AG09309 (cell line): ENCODE results near the gene CAMK1D.

Source experiments
- DNase-seq: peaks from one replicate; pipeline ENCODE4 v3.0.0-alpha.2; 2010; ENCODE audit warnings: low read depth
- H3K4me3 ChIP-seq: 2 replicates; pipeline ENCODE4 v1.5.1; 2011; ENCODE audit warnings: mild to moderate bottlenecking, low read depth, low read length, moderate library complexity; ENCODE audit not compliant: control insufficient read depth
- CTCF ChIP-seq: IDR thresholded peaks from 2 replicates; pipeline ENCODE4 v1.5.1; 2011; ENCODE audit warnings: mild to moderate bottlenecking, low read depth, low read length, inconsistent platforms; ENCODE audit not compliant: insufficient read depth, control insufficient read depth; ENCODE audit errors: missing control alignments

The CAMK1D gene

GRCh38 chr10:12657489-12657888, 308.1 kb downstream of the CAMK1D start:
- no peak for TF ChIP-seq CTCF
- no peak overlapping the region for H3K4me3 ChIP-seq
- no peak for DNase-seq

GRCh38 chr10:12658526-12658925, 309.2 kb downstream of the CAMK1D start:
- TF ChIP-seq CTCF = no peak
- no peak for DNase-seq
- H3K4me3 ChIP-seq = no peak overlapping the region

DNA sequence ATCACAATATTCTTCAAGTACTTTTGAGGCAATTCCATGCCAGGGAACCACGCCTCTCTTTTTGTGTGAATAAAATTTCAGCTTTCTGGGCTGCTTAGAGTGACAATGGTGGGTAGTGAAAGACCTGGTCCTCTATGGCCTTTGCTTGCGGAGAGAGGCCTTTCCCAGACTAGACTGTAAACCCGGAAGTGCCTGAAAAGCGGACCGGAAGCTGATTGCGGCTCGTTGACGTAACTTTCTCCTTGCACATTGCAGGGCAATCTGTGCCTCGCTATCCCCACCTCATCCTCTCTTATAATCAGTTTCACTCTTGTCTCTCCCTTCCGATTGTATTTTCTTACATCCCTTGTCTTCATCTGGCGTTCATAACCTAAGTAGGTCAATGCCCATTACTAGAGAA, 310.4 kb downstream of the CAMK1D start:
- H3K4me3 ChIP-seq = no peak overlapping the region
- no peak for TF ChIP-seq CTCF
- no peak for DNase-seq

- TF ChIP-seq CTCF = no peak
- H3K4me3 ChIP-seq = no peak overlapping the region
- no peak for DNase-seq
Measured at GRCh38 chr10:12660812-12661211, 311.5 kb downstream of the CAMK1D start.

DNA sequence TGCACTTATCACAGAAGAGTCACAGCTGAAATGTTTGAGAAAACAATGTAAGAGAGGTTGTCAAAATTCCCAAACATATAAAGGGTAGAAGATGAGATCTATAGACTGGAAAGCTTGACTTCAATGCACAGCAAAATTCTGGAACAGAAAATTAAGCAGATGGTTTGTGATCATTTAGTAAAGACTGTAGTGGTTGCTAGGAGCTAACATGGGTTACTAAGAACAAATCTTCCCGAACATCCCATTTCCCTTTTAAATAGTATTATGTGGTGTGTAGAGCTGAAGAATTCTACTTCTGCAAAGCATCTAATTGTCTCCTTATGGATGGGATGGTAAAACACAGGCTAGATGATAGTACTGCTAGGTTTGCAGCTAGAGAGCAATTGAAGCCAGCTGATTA, 312.3 kb downstream of the CAMK1D start:
- DNase-seq = no peak
- no peak for TF ChIP-seq CTCF
- H3K4me3 ChIP-seq = no peak overlapping the region

- no peak for TF ChIP-seq CTCF
- no peak for DNase-seq
Measured at GRCh38 chr10:12663863-12664262, 314.5 kb downstream of the CAMK1D start.

DNA sequence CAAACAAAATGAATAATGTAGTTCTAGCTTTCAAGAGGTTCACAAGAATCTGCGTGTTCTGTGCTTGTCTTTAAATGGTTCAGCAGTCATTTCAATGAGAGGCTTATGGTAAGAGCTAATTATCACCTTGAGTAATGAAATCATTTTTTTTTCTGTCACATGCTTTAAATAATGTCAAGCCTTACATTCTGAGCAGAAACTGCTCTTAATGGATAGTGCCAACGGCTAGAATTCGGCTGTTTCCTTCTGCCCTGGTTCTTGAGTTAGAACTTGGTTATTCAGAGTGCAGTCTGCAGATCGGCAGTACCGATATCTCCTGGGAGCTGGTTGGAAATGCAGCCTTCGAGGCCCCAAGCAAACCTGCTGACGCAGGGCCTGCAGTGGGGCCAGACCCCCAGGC, 316.2 kb downstream of the CAMK1D start:
- H3K4me3 ChIP-seq = no peak overlapping the region
- DNase-seq = no peak
- TF ChIP-seq CTCF = no peak

More at GRCh38 chr10:12663863-12664262, 314.5 kb downstream of the CAMK1D start:
- no peak overlapping the region for H3K4me3 ChIP-seq
